Inflammatory macrophage treated with lipopolysaccharide for 1 hour (primary cell): ENCODE measurements around the gene PCDHGA7.
"Not testable (repeated sequence)": the region's sequence is repeated elsewhere in the genome, so short reads cannot be mapped to it uniquely, and the experiment has no call there.

Experiments
- DNase-seq, 2 donors: peaks; one replicate each; pipeline ENCODE4 v3.0.0-alpha.2; 2020 to 2022

The PCDHGA7 gene

GRCh38 chr5:141430332-141431113, 48.0 kb downstream of the PCDHGA7 start, which contains the start of gene PCDHGA12:
Gene PCDHGA12 (plus strand): TSS chr5:141430507. CDS start chr5:141430760, 253 bp downstream.
- peak; percentile 73 to 82 for DNase-seq

- peak in 1 of 2 donors; percentile 16 for DNase-seq
Observed at GRCh38 chr5:141431286-141431685, 48.7 kb downstream of the PCDHGA7 start.

- DNase-seq: not testable (repeated sequence)
Observed at GRCh38 chr5:141432308-141432707, 49.8 kb downstream of the PCDHGA7 start.

DNA sequence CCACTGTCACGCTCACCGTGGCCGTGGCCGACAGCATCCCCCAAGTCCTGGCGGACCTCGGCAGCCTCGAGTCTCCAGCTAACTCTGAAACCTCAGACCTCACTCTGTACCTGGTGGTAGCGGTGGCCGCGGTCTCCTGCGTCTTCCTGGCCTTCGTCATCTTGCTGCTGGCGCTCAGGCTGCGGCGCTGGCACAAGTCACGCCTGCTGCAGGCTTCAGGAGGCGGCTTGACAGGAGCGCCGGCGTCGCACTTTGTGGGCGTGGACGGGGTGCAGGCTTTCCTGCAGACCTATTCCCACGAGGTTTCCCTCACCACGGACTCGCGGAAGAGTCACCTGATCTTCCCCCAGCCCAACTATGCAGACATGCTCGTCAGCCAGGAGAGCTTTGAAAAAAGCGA, 50.2 kb downstream of the PCDHGA7 start:
- DNase-seq: not testable (repeated sequence)

GRCh38 chr5:141434006-141434405, 51.5 kb downstream of the PCDHGA7 start:
- no peak for DNase-seq
